Pericardium fibroblast (primary cell): ENCODE data around the gene HACD4. TPM values are rescaled to one million over a fixed set of nuclear protein-coding genes. Genes with fewer than 3 reads are reported as not detected.

Experiments used
- total RNA-seq: library from RNA; depleted of rRNA; stranded (reverse); fragments of >200 nt; gene quantifications from 2 replicates; pipeline ENCODE4 v1.2.3, GENCODE V29; 2015

The HACD4 gene
- total RNA-seq: 3.7 and 7.1 TPM in 2 replicates

GRCh38 chr9:21031091-21031807 is at the start of gene HACD4:
HACD4 (minus strand) TSS chr9:21031640; CDS start chr9:21031590, 50 bp downstream.

DNA sequence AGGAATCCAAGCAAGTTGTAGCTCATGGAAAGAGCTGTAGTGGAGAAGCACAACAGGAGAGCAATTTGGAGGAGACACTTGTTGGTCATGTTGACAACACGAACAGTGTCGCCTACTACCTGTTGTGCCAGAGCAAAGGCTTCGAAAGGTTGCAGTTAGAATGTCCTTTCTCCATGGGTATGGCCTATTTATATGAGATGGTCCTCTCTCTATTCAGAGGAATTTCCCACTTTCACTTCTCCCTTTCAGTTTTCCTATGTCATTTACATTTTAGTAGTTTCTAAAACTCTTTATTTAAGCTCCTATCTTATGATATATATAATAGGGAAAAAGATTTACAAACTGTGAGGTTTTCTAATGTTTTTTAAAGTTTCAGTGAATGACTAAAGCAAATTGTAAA is 46.3 kb upstream of the HACD4 start, which contains the start of gene IFNB1:
TSS of gene IFNB1 (minus strand) at position 162 of the 400 bp plus-strand sequence. CDS start at position 89, 73 bp downstream.

Other genes with a start within 250 kb of the HACD4 start
- not detected in 2 replicates for gene IFNB1, start 46.3 kb upstream of the HACD4 start, total RNA-seq
- not detected in 2 replicates for gene IFNW1, start 110.2 kb upstream of the HACD4 start, total RNA-seq
- not detected in 2 replicates for gene IFNA21, start 135.0 kb upstream of the HACD4 start, total RNA-seq
- not detected in 2 replicates for gene IFNA4, start 155.9 kb upstream of the HACD4 start, total RNA-seq
- not detected in 2 replicates for gene IFNA7, start 170.6 kb upstream of the HACD4 start, total RNA-seq
- not detected in 2 replicates for gene IFNA10, start 175.5 kb upstream of the HACD4 start, total RNA-seq
- gene IFNA16, start 185.7 kb upstream of the HACD4 start, total RNA-seq: not detected in 2 replicates
- not detected in 2 replicates for gene IFNA17, start 196.6 kb upstream of the HACD4 start, total RNA-seq
- not detected in 2 replicates for gene IFNA14, start 208.4 kb upstream of the HACD4 start, total RNA-seq